WI38 (cell line): ENCODE measurements around the gene PLEKHH2.

ENCODE experiments used
- H3K4me3 ChIP-seq: 2 replicates; pipeline ENCODE4 v1.5.1; 2011; ENCODE audit warnings: low read depth, mild to moderate bottlenecking, control low read depth, low read length
- CTCF ChIP-seq: IDR thresholded peaks from 2 replicates; pipeline ENCODE4 v1.5.1; 2012; ENCODE audit warnings: low read depth, mild to moderate bottlenecking, control low read depth, low read length

PLEKHH2 gene

DNA sequence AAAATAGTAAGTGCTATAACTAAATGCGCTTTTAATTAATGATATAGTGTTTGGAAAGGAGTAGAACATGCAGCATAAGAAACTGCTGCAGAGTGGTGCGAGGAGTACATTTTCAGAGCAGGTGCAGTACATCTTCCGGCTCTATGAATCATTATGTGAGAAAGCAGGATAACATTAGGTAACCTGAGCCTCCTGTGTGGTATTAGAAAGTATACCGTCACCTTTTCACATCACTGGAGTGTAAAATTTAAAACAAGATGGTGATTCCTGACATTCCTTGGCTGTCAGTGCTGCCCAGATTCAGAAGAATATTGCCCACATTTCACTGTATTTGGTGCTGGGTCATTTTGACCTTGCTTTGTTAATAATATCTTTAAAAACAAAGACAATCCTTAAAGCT, 128.9 kb downstream of the PLEKHH2 start:
- TF ChIP-seq CTCF: no peak
- H3K4me3 ChIP-seq: no peak overlapping the region

- peak within 1 kb of the TSS; percentile 79 for H3K4me3 ChIP-seq
- TF ChIP-seq CTCF: no peak
Measured at GRCh38 chr2:43773876-43774613, 137.0 kb downstream of the PLEKHH2 start, which contains the start of gene DYNC2LI1. TSS of gene DYNC2LI1 (plus strand) at chr2:43774039. CDS start at chr2:43774139, 100 bp downstream.

DNA sequence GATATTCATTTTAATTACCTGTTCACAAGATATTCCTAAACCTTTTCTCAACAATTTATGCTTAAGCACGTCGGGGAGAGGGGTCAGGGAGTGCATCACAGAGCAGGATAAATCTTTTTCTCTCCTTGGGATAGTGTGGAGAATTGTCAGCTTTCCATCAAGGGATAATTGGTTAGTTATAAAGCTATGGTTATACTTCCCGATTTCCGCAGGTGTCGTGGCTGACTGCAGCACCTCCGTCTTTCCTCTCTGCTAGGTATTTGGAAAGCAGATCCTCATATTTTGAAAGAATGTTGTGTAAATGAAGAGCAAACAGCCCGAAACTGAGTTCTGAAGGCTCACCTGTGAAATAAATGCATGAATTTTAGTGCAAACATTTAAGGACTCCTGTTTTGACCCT, 137.6 kb downstream of the PLEKHH2 start:
- no peak for TF ChIP-seq CTCF
- peak overlapping the region; percentile 79 for H3K4me3 ChIP-seq

DNA sequence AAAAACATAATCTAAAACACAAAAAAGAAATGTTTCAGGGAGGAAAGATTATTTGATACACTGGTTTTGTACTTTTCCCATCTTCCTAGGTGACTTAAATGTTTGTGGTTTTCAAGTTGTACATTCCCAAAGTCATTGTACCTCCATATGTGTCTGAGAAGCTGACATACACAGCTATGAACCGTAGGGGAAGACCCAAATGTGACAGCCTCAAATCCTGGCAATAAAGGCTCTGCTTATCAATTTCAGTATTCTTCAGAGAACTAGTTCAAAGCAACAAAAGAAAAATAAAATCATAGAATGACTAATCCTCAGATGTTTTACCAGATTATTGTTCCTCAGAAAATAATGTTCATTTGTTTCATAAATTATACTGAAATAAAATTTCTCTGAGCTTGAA, 139.3 kb downstream of the PLEKHH2 start:
- TF ChIP-seq CTCF: no peak
- no peak overlapping the region for H3K4me3 ChIP-seq

DNA sequence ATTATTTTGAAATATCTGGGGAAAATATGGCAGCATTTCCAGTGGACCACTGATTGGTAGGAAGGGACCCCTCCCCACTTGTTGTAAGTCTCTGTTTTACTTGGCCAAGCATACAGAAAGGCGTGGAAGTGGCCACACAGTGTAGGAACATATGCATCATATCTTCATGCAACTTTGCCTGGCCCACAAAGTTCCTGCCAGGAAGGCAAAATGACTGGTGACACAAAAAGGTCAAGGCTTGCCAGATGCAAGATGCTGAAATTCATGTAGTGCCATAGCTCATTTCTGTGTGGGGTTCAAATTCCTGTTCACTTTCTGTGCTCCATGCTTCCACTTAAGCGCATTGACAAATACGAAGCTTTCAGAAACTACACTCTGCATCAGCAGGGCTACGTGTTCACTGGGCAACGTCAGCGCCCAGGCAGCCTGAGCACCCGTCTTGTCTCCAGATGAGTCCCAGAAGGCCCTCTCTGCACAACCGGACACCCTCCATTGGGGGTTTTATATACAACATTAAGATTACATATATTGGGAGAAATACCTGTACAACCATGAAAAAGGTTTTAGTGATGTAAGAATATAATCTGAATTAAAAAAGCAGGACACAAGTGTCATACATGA, 140.4 kb downstream of the PLEKHH2 start:
- no peak overlapping the region for H3K4me3 ChIP-seq
- TF ChIP-seq CTCF: no peak

DNA sequence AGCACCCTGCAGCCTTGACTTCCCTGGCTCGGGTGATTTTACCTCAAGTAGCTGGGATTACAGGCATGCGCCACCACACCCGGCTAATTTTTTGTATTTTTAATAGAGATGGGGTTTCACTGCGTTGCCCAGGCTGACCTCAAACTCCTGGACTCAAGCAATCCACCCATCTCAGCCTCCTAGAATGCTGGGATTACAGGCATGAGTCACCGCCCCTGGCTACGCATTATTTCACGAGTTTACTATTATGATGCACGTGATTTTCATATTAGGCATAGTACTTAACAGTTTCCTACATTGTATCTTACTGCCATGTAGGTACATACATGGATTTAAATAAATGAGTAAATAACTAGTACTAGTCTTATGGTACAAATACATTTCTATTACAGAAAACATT, 141.2 kb downstream of the PLEKHH2 start:
- no peak overlapping the region for H3K4me3 ChIP-seq
- no peak for TF ChIP-seq CTCF

GRCh38 chr2:43787895-43788294, 150.8 kb downstream of the PLEKHH2 start:
- H3K4me3 ChIP-seq: no peak overlapping the region
- no peak for TF ChIP-seq CTCF
